HEK293T (cell line): ENCODE measurements around the gene UBE2B.

Experiments used
- CTCF ChIA-PET: fragments of 350-600 bp; formaldehyde crosslinking; extraction: SDS; loops from one replicate; lab custom pipeline; 2021; ENCODE audit warnings: antibody characterized with exemption, inconsistent platforms; lab: Yijun Ruan, JAX
- POLR2A ChIA-PET: fragments of 350-600 bp; formaldehyde crosslinking; extraction: SDS; loops from one replicate; lab custom pipeline; 2020; ENCODE audit warnings: antibody characterized with exemption, inconsistent platforms; lab: Yijun Ruan, JAX
- DNase-seq: peaks from one replicate; pipeline ENCODE4 v3.0.0; 2012; ENCODE audit warnings: mixed read lengths; ENCODE audit errors: extremely low spot score
- ARNT ChIP-seq: fragments of 450-650 bp; IDR thresholded peaks from 2 replicates; pipeline ENCODE4 v1.6.1; 2017; ENCODE audit warnings: mild to moderate bottlenecking
- BHLHE40 ChIP-seq: fragments of 450-650 bp; IDR thresholded peaks from 2 replicates; pipeline ENCODE4 v1.6.1; 2016; ENCODE audit warnings: mild to moderate bottlenecking, moderate library complexity, borderline replicate concordance
- CTBP1 ChIP-seq: fragments of 450-650 bp; IDR thresholded peaks from 2 replicates; pipeline ENCODE4 v1.6.1; 2016; ENCODE audit warnings: borderline replicate concordance
- ELF4 ChIP-seq: fragments of 450-650 bp; IDR thresholded peaks from 2 replicates; pipeline ENCODE4 v1.6.1; 2017; ENCODE audit warnings: antibody characterized with exemption
- FOXA1 ChIP-seq: fragments of 450-650 bp; IDR thresholded peaks from 2 replicates; pipeline ENCODE4 v1.6.1; 2016; ENCODE audit warnings: mild to moderate bottlenecking
- FOXK2 ChIP-seq: fragments of 450-650 bp; IDR thresholded peaks from 2 replicates; pipeline ENCODE4 v1.6.1; 2016; ENCODE audit warnings: mild to moderate bottlenecking
- FOXM1 ChIP-seq: fragments of 450-650 bp; IDR thresholded peaks from 2 replicates; pipeline ENCODE4 v1.6.1; 2017; ENCODE audit warnings: mild to moderate bottlenecking, borderline replicate concordance
- HDGF ChIP-seq: fragments of 450-650 bp; IDR thresholded peaks from 2 replicates; pipeline ENCODE4 v1.6.1; 2017; ENCODE audit warnings: antibody characterized with exemption, borderline replicate concordance
- L3MBTL2 ChIP-seq: fragments of 450-650 bp; conservative IDR thresholded peaks from 2 replicates; pipeline ENCODE4 v1.6.1; 2016; ENCODE audit warnings: mild to moderate bottlenecking
- LEF1 ChIP-seq: fragments of 450-650 bp; IDR thresholded peaks from 2 replicates; pipeline ENCODE4 v1.6.1; 2017; ENCODE audit warnings: mild to moderate bottlenecking, borderline replicate concordance
- NFRKB ChIP-seq: fragments of 450-650 bp; IDR thresholded peaks from 2 replicates; pipeline ENCODE4 v1.6.1; 2016; ENCODE audit warnings: mild to moderate bottlenecking, moderate library complexity
- PKNOX1 ChIP-seq: fragments of 450-650 bp; IDR thresholded peaks from 2 replicates; pipeline ENCODE4 v1.6.1; 2016
- SP1 ChIP-seq: fragments of 450-650 bp; IDR thresholded peaks from 2 replicates; pipeline ENCODE4 v1.6.1; 2017
- SUZ12 ChIP-seq: fragments of 450-650 bp; IDR thresholded peaks from 2 replicates; pipeline ENCODE4 v1.6.1; 2016; ENCODE audit warnings: mild to moderate bottlenecking
- TARDBP ChIP-seq: fragments of 450-650 bp; IDR thresholded peaks from 2 replicates; pipeline ENCODE4 v1.6.1; 2016
- ZNF384 ChIP-seq: fragments of 450-650 bp; IDR thresholded peaks from 2 replicates; pipeline ENCODE4 v1.6.1; 2016

Gene UBE2B

GRCh38 chr5:134383980-134384697 is 12.8 kb downstream of the UBE2B start:
- no peak for TF ChIP-seq CTBP1
- no peak for TF ChIP-seq FOXM1
- no peak for TF ChIP-seq L3MBTL2
- no peak for TF ChIP-seq SUZ12
- TF ChIP-seq BHLHE40 = no peak
- no peak for TF ChIP-seq ELF4
- CTCF ChIA-PET = no interaction called here
- POLR2A ChIA-PET = interaction anchor here (1.1 to 1.4 kb wide), 2 partner anchors 13 to 27 kb away, joined by 3 read pairs; partner anchors contain the start of gene UBE2B
- DNase-seq = no peak

GRCh38 chr5:134387443-134387842 is 16.1 kb downstream of the UBE2B start:
- ChIA-PET POLR2A (no interaction called here), CTCF (interaction anchor here (0.6 kb wide), 1 partner anchor 204 kb away, joined by 9 read pairs; no protein-coding TSS in a partner anchor)
- no peak for DNase-seq
- TF ChIP-seq ZNF384 = no peak
- no peak for TF ChIP-seq NFRKB
- TF ChIP-seq HDGF = no peak
- no peak for TF ChIP-seq LEF1
- no peak for TF ChIP-seq FOXM1
- no peak for TF ChIP-seq L3MBTL2
- TF ChIP-seq TARDBP = no peak
- TF ChIP-seq BHLHE40 = no peak
- TF ChIP-seq PKNOX1 = no peak
- no peak for TF ChIP-seq ELF4
- no peak for TF ChIP-seq SUZ12
- TF ChIP-seq FOXK2 = no peak
- no peak for TF ChIP-seq ARNT
- no peak for TF ChIP-seq CTBP1
- TF ChIP-seq SP1 = no peak
- no peak for TF ChIP-seq FOXA1

DNA sequence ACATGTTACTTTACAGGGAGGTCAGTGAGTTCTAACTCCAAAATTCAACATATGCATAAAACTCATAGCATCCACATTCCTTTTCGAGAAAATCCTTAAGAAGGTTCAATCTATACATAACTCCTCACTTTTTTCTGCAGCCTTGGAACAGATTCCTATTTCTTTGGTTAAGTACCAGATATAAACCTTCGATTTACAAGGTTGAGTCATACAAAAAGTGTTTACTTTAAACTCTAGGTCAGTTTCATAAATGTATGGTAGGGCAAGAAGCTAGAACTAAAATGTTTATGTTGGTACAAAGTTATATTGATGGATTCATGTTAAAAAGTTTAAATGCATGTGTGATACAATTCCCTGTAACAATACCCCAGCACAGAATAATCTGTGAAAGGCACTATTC is 20.9 kb downstream of the UBE2B start:
- ChIA-PET POLR2A (interaction anchor here (1.2 to 2.3 kb wide), 2 partner anchors 19 to 20 kb away, joined by 3 to 11 read pairs; partner anchors contain the start of genes CDKN2AIPNL and UBE2B), CTCF (no interaction called here)
- no peak for DNase-seq
- TF ChIP-seq FOXK2 (no peak), TARDBP (no peak), FOXA1 (no peak), SP1 (no peak), ARNT (no peak), FOXM1 (no peak), BHLHE40 (no peak), NFRKB (no peak), PKNOX1 (no peak), SUZ12 (no peak), LEF1 (no peak), CTBP1 (no peak), HDGF (no peak), L3MBTL2 (no peak), ZNF384 (no peak), ELF4 (no peak)

- no peak for DNase-seq
- TF ChIP-seq ARNT (no peak), SP1 (no peak), ZNF384 (no peak), FOXA1 (no peak), LEF1 (no peak), NFRKB (no peak), HDGF (no peak), ELF4 (no peak), SUZ12 (no peak), TARDBP (no peak), PKNOX1 (no peak), CTBP1 (no peak), BHLHE40 (no peak), FOXK2 (no peak), FOXM1 (no peak), L3MBTL2 (no peak)
- POLR2A ChIA-PET = interaction anchor here (0.8 to 1.5 kb wide), 2 partner anchors 23 to 129 kb away, joined by 3 to 5 read pairs; partner anchors contain the start of gene UBE2B
- CTCF ChIA-PET = interaction anchor here (0.8 kb wide), 1 partner anchor 129 kb away, joined by 3 read pairs; no protein-coding TSS in a partner anchor
These were observed 23.6 kb downstream of the UBE2B start for GRCh38 chr5:134394932-134395331.

GRCh38 chr5:134396274-134396673 is 24.9 kb downstream of the UBE2B start:
- ChIA-PET POLR2A (interaction anchor here (1.5 to 2.2 kb wide), 2 partner anchors 15 to 24 kb away, joined by 5 to 11 read pairs; partner anchors contain the start of genes CDKN2AIPNL and UBE2B), CTCF (interaction anchor here (1.0 kb wide), 1 partner anchor 15 kb away, joined by 3 read pairs; no protein-coding TSS in a partner anchor)
- DNase-seq = no peak

More at GRCh38 chr5:134396274-134396673, 24.9 kb downstream of the UBE2B start:
- TF ChIP-seq FOXM1 = no peak
- TF ChIP-seq ZNF384 = no peak
- TF ChIP-seq BHLHE40 = no peak
- no peak for TF ChIP-seq ARNT
- TF ChIP-seq SUZ12 = no peak
- no peak for TF ChIP-seq CTBP1
- no peak for TF ChIP-seq PKNOX1
